DLD1 (cell line): ENCODE data around the gene COL6A5.
"Not testable (repeated sequence)": the region's sequence is repeated elsewhere in the genome, so short reads cannot be mapped to it uniquely, and the experiment has no call there.

ENCODE experiments used
- in situ Hi-C: cut with HindIII; loops from 2 replicates; pipeline ENCODE4 v1.10.0; 2017; ENCODE audit warnings: low sequenced_read_pairs

The COL6A5 gene

DNA sequence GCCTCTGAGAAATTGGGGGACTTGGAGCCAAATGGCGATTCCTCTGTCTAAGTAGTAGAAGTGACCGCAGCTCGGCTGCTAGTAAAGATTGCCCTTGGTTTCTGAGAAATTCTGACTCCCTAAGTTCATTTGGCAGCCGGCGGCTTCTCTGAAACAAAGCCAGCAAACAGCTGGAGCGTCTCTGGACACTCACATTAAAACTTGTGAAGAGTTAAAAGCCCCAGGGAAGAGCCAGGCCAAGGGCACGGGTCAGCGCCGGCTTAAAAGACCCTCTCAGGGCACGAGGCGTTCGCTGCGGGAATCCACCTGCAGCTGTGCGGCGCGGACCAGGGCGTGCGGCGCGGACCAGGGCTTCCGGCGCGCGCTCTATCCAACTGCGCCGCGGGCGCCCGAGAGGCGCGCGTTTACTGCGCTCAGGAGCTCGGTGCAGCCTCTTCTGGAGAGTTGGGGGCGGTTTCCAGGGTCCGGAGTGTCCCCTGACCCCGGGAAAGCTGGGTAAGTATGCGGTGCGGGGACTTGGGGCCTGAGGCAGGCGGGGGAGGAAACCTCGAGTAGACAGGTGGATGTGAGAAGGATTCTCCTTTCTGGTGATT is at the start of gene COL6A5:
Gene COL6A5, plus strand, starts transcription at position 186 of the 593 bp plus-strand sequence. CDS start 27,967 bp downstream, outside the sequence.
- in situ Hi-C loops: no loop called here

- in situ Hi-C loops: no loop called here
These were observed 45.9 kb upstream of the COL6A5 start for GRCh38 chr3:130299531-130299930.

DNA sequence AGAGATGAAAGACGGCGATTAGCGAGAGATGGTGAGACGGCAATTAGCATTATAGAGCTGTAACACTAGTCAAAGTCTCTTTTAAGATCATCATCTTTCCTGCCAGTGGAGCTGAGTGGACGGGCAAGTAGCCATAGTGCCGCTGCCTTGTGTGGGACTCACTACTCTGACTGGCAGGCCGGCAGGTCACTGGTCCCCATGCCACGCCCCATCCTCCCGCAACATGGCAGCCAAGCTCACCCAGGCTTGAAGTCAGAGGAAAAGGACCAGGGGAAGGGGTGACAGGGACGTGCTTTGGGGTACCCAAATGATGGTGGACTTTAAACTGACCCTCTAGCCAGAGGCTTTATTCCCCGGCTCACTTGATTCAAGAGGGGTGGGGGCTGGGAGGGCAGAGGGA is 44.6 kb upstream of the COL6A5 start:
- in situ Hi-C loops: no loop called here

DNA sequence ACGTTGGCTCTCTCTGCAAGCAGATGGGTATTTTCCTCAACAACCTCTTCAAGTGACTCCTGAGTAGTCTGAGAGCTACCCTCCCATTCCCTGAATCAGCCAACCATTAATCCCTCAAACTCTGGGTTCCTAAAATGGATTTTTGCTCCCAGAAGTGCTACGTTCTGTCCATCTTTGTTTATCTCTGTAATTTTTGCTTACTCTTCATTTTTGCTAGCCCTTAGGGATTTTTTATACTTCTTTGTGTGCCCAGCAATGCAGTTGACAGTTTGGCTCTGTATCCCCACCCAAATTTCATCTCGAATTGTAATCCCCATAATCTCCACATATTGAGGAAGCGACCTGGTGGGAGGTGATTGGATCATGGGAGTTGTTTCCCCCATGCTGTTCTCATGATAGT is 35.4 kb upstream of the COL6A5 start:
- in situ Hi-C loops: no loop called here

- in situ Hi-C loops: no loop called here
These were observed 33.1 kb upstream of the COL6A5 start for GRCh38 chr3:130312374-130312773.

GRCh38 chr3:130316169-130316568 is 29.3 kb upstream of the COL6A5 start:
- in situ Hi-C loops: no loop called here

DNA sequence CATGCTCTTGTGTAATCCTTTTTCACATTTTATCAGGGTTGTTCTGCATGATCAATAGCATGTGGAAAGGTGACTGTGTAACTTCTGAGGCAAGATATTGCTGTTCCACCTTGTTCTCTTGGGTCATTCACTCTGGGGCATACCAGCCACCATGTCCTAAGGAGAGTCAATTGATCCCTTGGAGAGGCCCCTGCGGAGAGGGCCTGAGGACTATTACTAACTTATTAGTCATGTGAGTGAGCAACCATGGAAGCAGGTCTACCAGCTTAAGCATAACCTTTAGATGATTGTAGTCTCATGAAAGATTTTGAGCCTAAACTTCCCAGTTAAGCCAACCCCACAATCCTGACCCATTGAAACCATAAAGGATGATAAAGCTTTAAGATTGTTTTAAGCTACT is 22.0 kb upstream of the COL6A5 start:
- in situ Hi-C loops: no loop called here

DNA sequence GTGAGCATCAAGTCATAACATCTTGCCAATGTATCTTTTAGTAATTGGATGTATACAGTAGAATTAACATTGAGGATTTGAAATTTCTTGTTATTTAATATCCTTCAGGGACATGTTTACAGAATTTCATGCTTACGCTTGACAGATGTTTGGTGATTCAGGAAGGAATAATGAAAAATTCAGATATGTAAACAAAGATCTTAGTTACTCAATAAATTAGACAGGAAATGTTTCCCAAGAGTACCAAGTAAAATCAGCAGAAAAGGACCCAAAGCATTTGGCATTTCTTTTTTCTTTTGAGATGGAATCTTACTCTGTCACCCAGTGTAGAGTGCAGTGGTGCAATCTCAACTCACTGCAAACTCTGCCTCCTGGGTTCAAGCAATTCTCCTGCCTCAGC is 4.7 kb upstream of the COL6A5 start:
- in situ Hi-C loops: no loop called here

GRCh38 chr3:130341388-130341787 is 4.1 kb upstream of the COL6A5 start:
- in situ Hi-C loops: no loop called here

- in situ Hi-C loops: no loop called here
These were observed 3.6 kb upstream of the COL6A5 start for GRCh38 chr3:130341882-130342281.

DNA sequence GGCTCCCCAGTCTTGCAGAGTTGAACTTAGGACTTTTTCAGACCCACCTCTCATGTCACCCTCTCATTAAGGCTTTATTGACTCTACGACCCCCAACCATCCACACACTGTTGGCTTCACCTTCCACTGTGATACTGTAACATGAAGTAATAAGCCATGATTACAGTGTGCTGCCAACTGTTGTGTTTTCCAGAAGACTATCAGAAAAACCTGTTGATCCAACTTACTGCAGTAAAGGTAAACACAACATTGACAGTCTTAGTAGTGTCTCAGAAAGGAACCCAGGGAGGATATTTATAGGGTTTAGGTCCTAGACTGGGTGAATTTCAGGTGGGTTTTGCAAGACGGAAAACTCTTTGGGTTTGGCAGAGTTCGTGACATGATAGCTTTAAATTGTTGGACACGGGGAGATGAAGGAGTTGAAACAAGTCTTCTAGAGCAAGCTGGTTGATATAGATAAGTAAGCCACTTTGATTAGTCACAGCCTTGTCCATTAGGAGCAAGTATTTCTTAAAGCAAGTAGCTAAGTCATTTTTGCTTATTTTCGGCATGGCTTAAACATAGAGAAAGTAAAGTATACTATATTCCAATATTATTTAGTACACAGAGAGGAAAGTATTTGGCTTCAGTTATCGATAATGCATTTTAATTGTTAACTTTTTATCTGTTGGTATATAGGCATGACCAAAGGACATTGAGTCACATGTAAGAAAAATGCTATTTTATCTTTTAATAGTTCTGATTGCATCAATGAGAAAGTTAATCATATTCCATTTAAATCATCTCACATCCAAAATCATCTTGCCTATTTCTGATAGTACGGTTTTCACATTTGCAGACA is 2.4 kb upstream of the COL6A5 start:
- in situ Hi-C loops: no loop called here

DNA sequence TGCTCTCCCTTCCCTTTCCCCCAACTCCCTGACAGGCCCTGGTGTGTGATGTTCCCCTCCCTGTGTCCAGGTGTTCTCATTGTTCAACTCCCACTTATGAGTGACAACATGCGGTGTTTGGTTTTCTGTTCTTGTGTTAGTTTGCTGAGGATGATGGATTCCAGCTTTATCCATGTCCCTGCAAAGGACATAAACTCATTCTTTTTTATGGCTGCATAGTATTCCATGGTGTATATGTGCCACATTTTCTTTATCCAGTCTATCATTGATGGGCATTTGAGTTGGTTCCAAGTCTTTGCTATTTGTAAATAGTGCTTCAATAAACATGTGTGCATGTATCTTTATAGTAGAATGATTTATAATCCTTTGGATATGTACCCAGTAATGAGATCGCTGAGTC is 2.8 kb downstream of the COL6A5 start:
- in situ Hi-C loops: not testable (repeated sequence)

- in situ Hi-C loops: no loop called here
These were observed 9.0 kb downstream of the COL6A5 start for GRCh38 chr3:130354430-130354829.

- in situ Hi-C loops: no loop called here
These were observed 28.6 kb downstream of the COL6A5 start for GRCh38 chr3:130374033-130374432.

- in situ Hi-C loops: no loop called here
These were observed 29.4 kb downstream of the COL6A5 start for GRCh38 chr3:130374908-130375307.

DNA sequence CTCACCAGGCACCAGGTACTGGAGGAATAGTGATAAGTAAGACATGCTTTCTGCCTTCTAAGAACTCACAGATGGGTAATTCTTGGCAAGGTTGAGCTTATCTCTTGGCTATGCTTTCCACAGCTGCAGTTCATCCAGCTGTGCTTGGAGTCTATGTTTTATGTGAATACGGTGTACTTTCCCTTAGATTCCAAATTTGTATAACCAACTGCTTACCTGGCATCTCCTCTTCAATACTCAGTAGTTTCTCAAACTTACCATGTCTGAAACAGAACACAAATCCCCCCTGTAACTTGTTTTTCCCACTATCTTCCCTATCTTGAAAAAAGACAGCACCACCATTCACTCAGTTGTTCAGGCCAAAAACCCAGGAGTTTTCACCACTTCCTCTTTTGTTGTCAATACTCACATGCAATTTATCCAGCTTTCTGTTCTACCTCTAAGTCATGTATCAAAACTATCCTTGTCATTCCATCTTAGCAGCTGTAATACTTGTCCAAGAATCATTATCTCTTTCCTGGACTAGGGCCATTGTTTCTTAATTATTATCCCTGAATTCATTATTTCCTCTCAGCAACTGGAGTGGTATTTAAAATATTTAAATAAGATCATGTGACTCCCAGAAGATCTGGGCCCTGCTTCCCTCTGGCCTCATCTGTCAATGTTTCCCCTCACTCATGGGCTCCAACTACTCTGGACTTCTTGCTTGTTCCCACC is 32.6 kb downstream of the COL6A5 start:
- in situ Hi-C loops: no loop called here

- in situ Hi-C loops: no loop called here
These were observed 33.3 kb downstream of the COL6A5 start for GRCh38 chr3:130378677-130379191.

- in situ Hi-C loops: no loop called here
These were observed 33.8 kb downstream of the COL6A5 start for GRCh38 chr3:130379274-130379673.

- in situ Hi-C loops: no loop called here
These were observed 34.9 kb downstream of the COL6A5 start for GRCh38 chr3:130380398-130380797.

DNA sequence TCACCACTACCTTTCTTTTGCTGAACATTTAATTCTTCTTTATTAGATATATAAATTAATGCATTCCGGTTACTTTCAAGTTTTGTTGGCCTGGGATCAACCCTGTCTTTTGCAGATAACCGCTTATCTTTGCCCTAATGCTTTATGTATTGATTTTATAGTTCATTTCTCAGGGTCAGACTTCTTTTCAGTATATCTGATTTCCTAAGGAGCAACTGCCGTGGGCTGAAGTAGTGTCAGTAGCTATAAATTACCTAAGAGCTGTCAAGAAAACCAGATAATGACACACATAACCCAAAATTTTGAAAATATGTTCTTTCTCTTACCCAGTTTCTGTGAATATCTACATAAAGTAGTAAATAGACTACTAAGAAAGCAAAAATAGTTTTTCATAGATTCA is 38.0 kb downstream of the COL6A5 start:
- in situ Hi-C loops: no loop called here

- in situ Hi-C loops: no loop called here
These were observed 39.1 kb downstream of the COL6A5 start for GRCh38 chr3:130384476-130385025.
